Fibroblast of lung (primary cell): ENCODE measurements around the gene CAB39L. TPM values are rescaled to one million over a fixed set of nuclear protein-coding genes. Genes with fewer than 3 reads are reported as not detected.

Experiments
- DNase-seq, 2 donors: peaks; one replicate each; pipeline versions ENCODE4 v3.0.0 to v3.0.0-alpha.2; 2010; ENCODE audit warnings: low read depth in 2 of 2
- H2AFZ ChIP-seq: 2 replicates; pipeline ENCODE4 v1.5.1; 2012; ENCODE audit warnings: low read length, control low read depth, inconsistent platforms
- H3K27ac ChIP-seq: 2 replicates; pipeline ENCODE4 v1.5.1; 2011; ENCODE audit warnings: low read length, control low read depth; ENCODE audit not compliant: insufficient read depth
- H3K27me3 ChIP-seq: 2 replicates; pipeline ENCODE4 v1.5.1; 2011; ENCODE audit warnings: mild to moderate bottlenecking, low read length; ENCODE audit not compliant: control insufficient read depth, insufficient read depth
- H3K36me3 ChIP-seq: 2 replicates; pipeline ENCODE4 v1.5.1; 2011; ENCODE audit warnings: low read length; ENCODE audit not compliant: control insufficient read depth, insufficient read depth
- H3K4me1 ChIP-seq: 2 replicates; pipeline ENCODE4 v1.5.1; 2011; ENCODE audit warnings: low read length; ENCODE audit not compliant: control insufficient read depth, insufficient read depth; ENCODE audit errors: extremely low read depth
- H3K4me2 ChIP-seq: 2 replicates; pipeline ENCODE4 v1.5.1; 2011; ENCODE audit warnings: low read length, control low read depth; ENCODE audit not compliant: insufficient read depth; ENCODE audit errors: extremely low read depth
- H3K4me3 ChIP-seq, 4 experiments: fragments of 200-600 bp in 1 of 4; sonication (generic) in 1 of 4; replicated peaks in 1 of 4; 2 replicates each; pipeline ENCODE4 v1.5.1; 2011 to 2016; ENCODE audit warnings: low read length in 4 of 4, low read depth in 3 of 4, mild to moderate bottlenecking in 3 of 4, control low read depth in 2 of 4, inconsistent platforms in 1 of 4, mixed read lengths in 1 of 4; ENCODE audit not compliant: insufficient read depth in 1 of 4; ENCODE audit errors: control extremely low read depth in 1 of 4
- H3K79me2 ChIP-seq: 2 replicates; pipeline ENCODE4 v1.5.1; 2012; ENCODE audit warnings: mild to moderate bottlenecking, low read length, inconsistent platforms; ENCODE audit not compliant: control insufficient read depth, insufficient read depth
- H3K9ac ChIP-seq: 2 replicates; pipeline ENCODE4 v1.5.1; 2011; ENCODE audit warnings: mild to moderate bottlenecking, low read length, control low read depth; ENCODE audit not compliant: insufficient read depth
- H3K9me3 ChIP-seq: 2 replicates; pipeline ENCODE4 v1.5.1; 2012; ENCODE audit warnings: low read depth, low read length; ENCODE audit not compliant: control insufficient read depth, insufficient read depth
- H4K20me1 ChIP-seq: 2 replicates; pipeline ENCODE4 v1.5.1; 2011; ENCODE audit warnings: low read length; ENCODE audit not compliant: control insufficient read depth, insufficient read depth; ENCODE audit errors: extremely low read depth
- CTCF ChIP-seq, 2 donors: IDR thresholded peaks in 1 of 2; conservative IDR thresholded peaks in 1 of 2; 1 replicate in 1 of 2; 2 replicates in 1 of 2; pipeline ENCODE4 v1.5.1; 2011 to 2012; ENCODE audit warnings: low read length in 2 of 2, control low read depth in 1 of 2, inconsistent platforms in 1 of 2, low read depth in 1 of 2, mild to moderate bottlenecking in 1 of 2
- EZH2 ChIP-seq: IDR thresholded peaks from 2 replicates; pipeline ENCODE4 v1.5.1; 2012; ENCODE audit warnings: low read length, control low read depth, mild to moderate bottlenecking; ENCODE audit errors: missing control alignments
- polyA plus RNA-seq, 2 donors: library from polyadenylated mRNA; depleted of rRNA in 1 of 2; stranded (reverse) in 1 of 2; unstranded in 1 of 2; fragments of >200 nt; gene quantifications; 2 replicates each; pipeline ENCODE4 v1.2.1, GENCODE V29; 2011 to 2012; ENCODE audit warnings: missing spikeins in 1 of 2
- total RNA-seq: library from RNA; depleted of rRNA; stranded (reverse); fragments of >200 nt; gene quantifications from 2 replicates; pipeline ENCODE4 v1.2.1, GENCODE V29; 2014

The CAB39L gene
- total and polyA plus RNA-seq, 2 donors (not counting 1 experiment from before 2014, with no cell fraction given), result 9.4 to 13.0 TPM

- DNase-seq, result no peak
- H3K27me3 ChIP-seq, result no peaks in the 10 kb centered on the region
- H3K36me3 ChIP-seq, result no peaks in the 10 kb centered on the region
- no peak overlapping the region for H3K4me3 ChIP-seq
- no peak overlapping the region for H3K4me2 ChIP-seq
- no peak overlapping the region for H3K27ac ChIP-seq
- no peak overlapping the region for H2AFZ ChIP-seq
- no peaks in the 10 kb centered on the region for H4K20me1 ChIP-seq
- no peaks in the 10 kb centered on the region for H3K9me3 ChIP-seq
- H3K4me1 ChIP-seq, result peaks cover 13% of the 10 kb centered on the region
- no peak overlapping the region for H3K9ac ChIP-seq
- no peaks in the 10 kb centered on the region for H3K79me2 ChIP-seq
- TF ChIP-seq EZH2, result no peak
- TF ChIP-seq CTCF (conservative IDR thresholded peaks at IDR 0.05 in 1 of 2, IDR thresholded peaks at IDR 0.05 in 1 of 2; ENCODE audit: low read depth in 1 of 2, low read length in 2 of 2), result no peak
These were observed 127.9 kb downstream of the CAB39L start for GRCh38 chr13:49315756-49316482.

- Histone ChIP-seq H3K27me3 (no peaks in the 10 kb centered on the region), H3K9me3 (no peaks in the 10 kb centered on the region), H3K4me3 (no peak overlapping the region), H4K20me1 (no peaks in the 10 kb centered on the region), H3K27ac (peak overlapping the region; percentile 97), H3K79me2 (no peaks in the 10 kb centered on the region), H3K4me1 (peaks cover 13% of the 10 kb centered on the region), H2AFZ (no peak overlapping the region), H3K36me3 (no peaks in the 10 kb centered on the region), H3K9ac (no peak overlapping the region), H3K4me2 (no peak overlapping the region)
- peak in 1 of 2 donors; percentile 51 for DNase-seq
- TF ChIP-seq CTCF (conservative IDR thresholded peaks at IDR 0.05 in 1 of 2, IDR thresholded peaks at IDR 0.05 in 1 of 2; ENCODE audit: low read depth in 1 of 2, low read length in 2 of 2), result no peak
- no peak for TF ChIP-seq EZH2
These were observed 128.8 kb downstream of the CAB39L start for GRCh38 chr13:49315036-49315565.

GRCh38 chr13:49314344-49314882 lies 129.5 kb downstream of the CAB39L start:
- H3K9ac ChIP-seq, result peak overlapping the region; percentile 52
- TF ChIP-seq EZH2 (no peak), CTCF (conservative IDR thresholded peaks at IDR 0.05 in 1 of 2, IDR thresholded peaks at IDR 0.05 in 1 of 2; ENCODE audit: low read depth in 1 of 2, low read length in 2 of 2) (no peak)
- H3K4me1 ChIP-seq, result peaks cover 13% of the 10 kb centered on the region
- peak overlapping the region in 1 of 4 experiments; percentile 15 for H3K4me3 ChIP-seq
- no peaks in the 10 kb centered on the region for H3K79me2 ChIP-seq
- H3K9me3 ChIP-seq, result no peaks in the 10 kb centered on the region
- no peaks in the 10 kb centered on the region for H3K27me3 ChIP-seq
- peak overlapping the region; percentile 60 for H2AFZ ChIP-seq
- peak overlapping the region; percentile 81 for H3K4me2 ChIP-seq
- H3K36me3 ChIP-seq, result no peaks in the 10 kb centered on the region
- peak in 1 of 2 donors; percentile 74 for DNase-seq
- H4K20me1 ChIP-seq, result no peaks in the 10 kb centered on the region
- peak overlapping the region; percentile 97 for H3K27ac ChIP-seq
